HepG2 (cell line): Measurements from ENCODE around the gene DDX19B. TPM values are rescaled to one million over a fixed set of nuclear protein-coding genes. Genes with fewer than 3 reads are reported as not detected.
A peak's percentile ranks its signal among the peaks of the same experiment; 100 is the strongest.

Experiments
- EEA1 ChIP-seq: sonication (generic); formaldehyde crosslinking; IDR thresholded peaks from 2 replicates; pipeline ENCODE4 v1.5.1; 2020; ENCODE audit warnings: mild to moderate bottlenecking, missing genetic modification reagents, borderline replicate concordance
- GMEB2 ChIP-seq: IDR thresholded peaks from 2 replicates; pipeline ENCODE4 v1.6.1; 2016; ENCODE audit warnings: missing biosample characterization, missing genetic modification reagents, low read depth
- MAFG ChIP-seq: sonication (generic); formaldehyde crosslinking; IDR thresholded peaks from 2 replicates; pipeline ENCODE4 v1.5.1; 2020; ENCODE audit warnings: mild to moderate bottlenecking, missing genetic modification reagents
- MTA1 ChIP-seq: sonication (generic); formaldehyde crosslinking; IDR thresholded peaks from 2 replicates; pipeline ENCODE4 v1.4.0; 2020; ENCODE audit warnings: missing genetic modification reagents, mild to moderate bottlenecking, borderline replicate concordance
- MXD4 ChIP-seq: IDR thresholded peaks from 2 replicates; pipeline ENCODE4 v1.6.1; 2016; ENCODE audit warnings: mild to moderate bottlenecking, missing biosample characterization, missing genetic modification reagents
- ZBTB3 ChIP-seq: sonication (generic); formaldehyde crosslinking; IDR thresholded peaks from 2 replicates; pipeline ENCODE4 v1.4.0; 2020; ENCODE audit warnings: low read depth, mild to moderate bottlenecking, moderate library complexity, missing genetic modification reagents, borderline replicate concordance
- ZNF24 ChIP-seq: fragments of 450-650 bp; IDR thresholded peaks from 2 replicates; pipeline ENCODE4 v1.6.1; 2017; ENCODE audit warnings: antibody characterized with exemption, mild to moderate bottlenecking
- ZNF367 ChIP-seq: sonication (generic); formaldehyde crosslinking; IDR thresholded peaks from 2 replicates; pipeline ENCODE4 v1.4.0; 2020; ENCODE audit warnings: missing genetic modification reagents, borderline replicate concordance
- ZNF724P ChIP-seq: sonication (generic); formaldehyde crosslinking; IDR thresholded peaks from 2 replicates; pipeline ENCODE4 v1.8.0; 2022; ENCODE audit warnings: missing genetic modification reagents, borderline replicate concordance
- polyA plus RNA-seq, 8 experiments: library from polyadenylated mRNA; depleted of rRNA in 3 of 8; stranded (reverse) in 7 of 8; unstranded in 1 of 8; fragments of >200 nt; fragmentation: Illumina TruSeq in 4 of 8; extraction: Trizol in 4 of 8; gene quantifications; 2 replicates each; pipeline versions ENCODE4 v1.2.1 to v1.2.3, GENCODE V29; 2011 to 2016; ENCODE audit warnings: low read depth in 4 of 8, missing spikeins in 1 of 8, mixed read lengths in 1 of 8; ENCODE audit not compliant: insufficient read depth in 1 of 8
- total RNA-seq, 5 experiments: library from RNA; depleted of rRNA; stranded (reverse); fragments of >200 nt; fragmentation: Illumina TruSeq; extraction: Trizol; gene quantifications; 2 replicates each; pipeline ENCODE4 v1.2.3, GENCODE V29; 2016; ENCODE audit warnings: low read depth in 1 of 5
- TF ChIP-seq, protein P1 (sequence below): sonication (generic); formaldehyde crosslinking; IDR thresholded peaks from 2 replicates; pipeline ENCODE4; 2020; ENCODE audit warnings: missing genetic modification reagents, mild to moderate bottlenecking, borderline replicate concordance
- TF ChIP-seq, protein P2 (sequence below): sonication (generic); formaldehyde crosslinking; IDR thresholded peaks from 2 replicates; pipeline ENCODE4 v1.4.0; 2020; ENCODE audit warnings: missing genetic modification reagents, mild to moderate bottlenecking, borderline replicate concordance
- TF ChIP-seq, protein P3 (sequence below): sonication (generic); formaldehyde crosslinking; IDR thresholded peaks from 2 replicates; pipeline ENCODE4 v1.4.0; 2020; ENCODE audit warnings: mild to moderate bottlenecking, low read depth, missing genetic modification reagents
- TF ChIP-seq, protein P4 (sequence below): sonication (generic); formaldehyde crosslinking; IDR thresholded peaks from 2 replicates; pipeline ENCODE4 v1.9.0; 2021; ENCODE audit warnings: missing genetic modification reagents, mild to moderate bottlenecking, borderline replicate concordance
- TF ChIP-seq, protein P5 (sequence below): sonication (generic); formaldehyde crosslinking; IDR thresholded peaks from 2 replicates; pipeline ENCODE4 v1.4.0; 2020; ENCODE audit warnings: missing genetic modification reagents

Gene DDX19B
- total and polyA plus RNA-seq, 2 of the 13 experiments (the other 11 are each of a cell fraction or from before 2014, with no cell fraction given): 36.2 to 40.0 TPM

- TF ChIP-seq ZBTB3 (CRISPR knock-in tag): no peak; the same call in 1 of the 2 replicates
- TF ChIP-seq, protein P1, sequence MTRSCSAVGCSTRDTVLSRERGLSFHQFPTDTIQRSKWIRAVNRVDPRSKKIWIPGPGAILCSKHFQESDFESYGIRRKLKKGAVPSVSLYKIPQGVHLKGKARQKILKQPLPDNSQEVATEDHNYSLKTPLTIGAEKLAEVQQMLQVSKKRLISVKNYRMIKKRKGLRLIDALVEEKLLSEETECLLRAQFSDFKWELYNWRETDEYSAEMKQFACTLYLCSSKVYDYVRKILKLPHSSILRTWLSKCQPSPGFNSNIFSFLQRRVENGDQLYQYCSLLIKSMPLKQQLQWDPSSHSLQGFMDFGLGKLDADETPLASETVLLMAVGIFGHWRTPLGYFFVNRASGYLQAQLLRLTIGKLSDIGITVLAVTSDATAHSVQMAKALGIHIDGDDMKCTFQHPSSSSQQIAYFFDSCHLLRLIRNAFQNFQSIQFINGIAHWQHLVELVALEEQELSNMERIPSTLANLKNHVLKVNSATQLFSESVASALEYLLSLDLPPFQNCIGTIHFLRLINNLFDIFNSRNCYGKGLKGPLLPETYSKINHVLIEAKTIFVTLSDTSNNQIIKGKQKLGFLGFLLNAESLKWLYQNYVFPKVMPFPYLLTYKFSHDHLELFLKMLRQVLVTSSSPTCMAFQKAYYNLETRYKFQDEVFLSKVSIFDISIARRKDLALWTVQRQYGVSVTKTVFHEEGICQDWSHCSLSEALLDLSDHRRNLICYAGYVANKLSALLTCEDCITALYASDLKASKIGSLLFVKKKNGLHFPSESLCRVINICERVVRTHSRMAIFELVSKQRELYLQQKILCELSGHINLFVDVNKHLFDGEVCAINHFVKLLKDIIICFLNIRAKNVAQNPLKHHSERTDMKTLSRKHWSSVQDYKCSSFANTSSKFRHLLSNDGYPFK (CRISPR knock-in tag): peak; percentile 95
- no peak for TF ChIP-seq ZNF367 (CRISPR knock-in tag)
- TF ChIP-seq, protein P2, sequence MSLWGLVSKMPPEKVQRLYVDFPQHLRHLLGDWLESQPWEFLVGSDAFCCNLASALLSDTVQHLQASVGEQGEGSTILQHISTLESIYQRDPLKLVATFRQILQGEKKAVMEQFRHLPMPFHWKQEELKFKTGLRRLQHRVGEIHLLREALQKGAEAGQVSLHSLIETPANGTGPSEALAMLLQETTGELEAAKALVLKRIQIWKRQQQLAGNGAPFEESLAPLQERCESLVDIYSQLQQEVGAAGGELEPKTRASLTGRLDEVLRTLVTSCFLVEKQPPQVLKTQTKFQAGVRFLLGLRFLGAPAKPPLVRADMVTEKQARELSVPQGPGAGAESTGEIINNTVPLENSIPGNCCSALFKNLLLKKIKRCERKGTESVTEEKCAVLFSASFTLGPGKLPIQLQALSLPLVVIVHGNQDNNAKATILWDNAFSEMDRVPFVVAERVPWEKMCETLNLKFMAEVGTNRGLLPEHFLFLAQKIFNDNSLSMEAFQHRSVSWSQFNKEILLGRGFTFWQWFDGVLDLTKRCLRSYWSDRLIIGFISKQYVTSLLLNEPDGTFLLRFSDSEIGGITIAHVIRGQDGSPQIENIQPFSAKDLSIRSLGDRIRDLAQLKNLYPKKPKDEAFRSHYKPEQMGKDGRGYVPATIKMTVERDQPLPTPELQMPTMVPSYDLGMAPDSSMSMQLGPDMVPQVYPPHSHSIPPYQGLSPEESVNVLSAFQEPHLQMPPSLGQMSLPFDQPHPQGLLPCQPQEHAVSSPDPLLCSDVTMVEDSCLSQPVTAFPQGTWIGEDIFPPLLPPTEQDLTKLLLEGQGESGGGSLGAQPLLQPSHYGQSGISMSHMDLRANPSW (CRISPR knock-in tag): peak; percentile 93; the same call in 1 of the 2 replicates
- TF ChIP-seq GMEB2 (CRISPR knock-in tag): no peak; the same call in 1 of the 2 replicates
- TF ChIP-seq MTA1 (CRISPR knock-in tag): peak; percentile 88; the same call in 1 of the 2 replicates
- TF ChIP-seq ZNF724P (CRISPR knock-in tag): peak; percentile 98
- peak; percentile 78; the same call in 1 of the 2 replicates for TF ChIP-seq EEA1 (CRISPR knock-in tag)
- TF ChIP-seq, protein P3, sequence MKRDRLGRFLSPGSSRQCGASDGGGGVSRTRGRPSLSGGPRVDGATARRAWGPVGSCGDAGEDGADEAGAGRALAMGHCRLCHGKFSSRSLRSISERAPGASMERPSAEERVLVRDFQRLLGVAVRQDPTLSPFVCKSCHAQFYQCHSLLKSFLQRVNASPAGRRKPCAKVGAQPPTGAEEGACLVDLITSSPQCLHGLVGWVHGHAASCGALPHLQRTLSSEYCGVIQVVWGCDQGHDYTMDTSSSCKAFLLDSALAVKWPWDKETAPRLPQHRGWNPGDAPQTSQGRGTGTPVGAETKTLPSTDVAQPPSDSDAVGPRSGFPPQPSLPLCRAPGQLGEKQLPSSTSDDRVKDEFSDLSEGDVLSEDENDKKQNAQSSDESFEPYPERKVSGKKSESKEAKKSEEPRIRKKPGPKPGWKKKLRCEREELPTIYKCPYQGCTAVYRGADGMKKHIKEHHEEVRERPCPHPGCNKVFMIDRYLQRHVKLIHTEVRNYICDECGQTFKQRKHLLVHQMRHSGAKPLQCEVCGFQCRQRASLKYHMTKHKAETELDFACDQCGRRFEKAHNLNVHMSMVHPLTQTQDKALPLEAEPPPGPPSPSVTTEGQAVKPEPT (CRISPR knock-in tag): no peak
- no peak for TF ChIP-seq MAFG (CRISPR knock-in tag)
- TF ChIP-seq, protein P4, sequence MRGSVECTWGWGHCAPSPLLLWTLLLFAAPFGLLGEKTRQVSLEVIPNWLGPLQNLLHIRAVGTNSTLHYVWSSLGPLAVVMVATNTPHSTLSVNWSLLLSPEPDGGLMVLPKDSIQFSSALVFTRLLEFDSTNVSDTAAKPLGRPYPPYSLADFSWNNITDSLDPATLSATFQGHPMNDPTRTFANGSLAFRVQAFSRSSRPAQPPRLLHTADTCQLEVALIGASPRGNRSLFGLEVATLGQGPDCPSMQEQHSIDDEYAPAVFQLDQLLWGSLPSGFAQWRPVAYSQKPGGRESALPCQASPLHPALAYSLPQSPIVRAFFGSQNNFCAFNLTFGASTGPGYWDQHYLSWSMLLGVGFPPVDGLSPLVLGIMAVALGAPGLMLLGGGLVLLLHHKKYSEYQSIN: no peak
- TF ChIP-seq, protein P5, sequence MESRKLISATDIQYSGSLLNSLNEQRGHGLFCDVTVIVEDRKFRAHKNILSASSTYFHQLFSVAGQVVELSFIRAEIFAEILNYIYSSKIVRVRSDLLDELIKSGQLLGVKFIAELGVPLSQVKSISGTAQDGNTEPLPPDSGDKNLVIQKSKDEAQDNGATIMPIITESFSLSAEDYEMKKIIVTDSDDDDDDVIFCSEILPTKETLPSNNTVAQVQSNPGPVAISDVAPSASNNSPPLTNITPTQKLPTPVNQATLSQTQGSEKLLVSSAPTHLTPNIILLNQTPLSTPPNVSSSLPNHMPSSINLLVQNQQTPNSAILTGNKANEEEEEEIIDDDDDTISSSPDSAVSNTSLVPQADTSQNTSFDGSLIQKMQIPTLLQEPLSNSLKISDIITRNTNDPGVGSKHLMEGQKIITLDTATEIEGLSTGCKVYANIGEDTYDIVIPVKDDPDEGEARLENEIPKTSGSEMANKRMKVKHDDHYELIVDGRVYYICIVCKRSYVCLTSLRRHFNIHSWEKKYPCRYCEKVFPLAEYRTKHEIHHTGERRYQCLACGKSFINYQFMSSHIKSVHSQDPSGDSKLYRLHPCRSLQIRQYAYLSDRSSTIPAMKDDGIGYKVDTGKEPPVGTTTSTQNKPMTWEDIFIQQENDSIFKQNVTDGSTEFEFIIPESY (CRISPR knock-in tag): no peak
- TF ChIP-seq ZNF24: no peak
- TF ChIP-seq MXD4 (CRISPR knock-in tag): peak; percentile 93; the same call in 1 of the 2 replicates
Measured at GRCh38 chr16:70298988-70299938, at the start of gene DDX19B (continued).
